ENCODE results near the gene ITFG2.

Gene ITFG2

GRCh38 chr12:2819810-2820209 lies 7.3 kb downstream of the ITFG2 start:
- no peak overlapping the region for H3K4me3 ChIP-seq (ENCODE audit: control insufficient read depth in 1 of 7, extremely low read depth in 1 of 7, insufficient read depth in 4 of 7, low read depth in 2 of 7, low read length in 6 of 7)
- ChIA-PET CTCF (no interaction called here), POLR2A (interaction anchor here (0.6 kb wide), 1 partner anchor 98 kb away, joined by 3 read pairs; no protein-coding TSS in a partner anchor)
- peaks cover 9 to 81% (median 71%) of the 10 kb centered on the region in 4 experiments for H3K36me3 ChIP-seq (ENCODE audit: control insufficient read depth in 4 of 4, insufficient read depth in 4 of 4, low read length in 3 of 4)
- H3K4me1 ChIP-seq (ENCODE audit: control extremely low read depth in 1 of 4, control insufficient read depth in 4 of 4, insufficient read depth in 4 of 4, low read length in 3 of 4) = peaks cover 0 to 3% (median 1%) of the 10 kb centered on the region in 4 experiments
- DNase-seq = no peak
- H3K27me3 ChIP-seq (replicated peaks in 2 of 5; ENCODE audit: control insufficient read depth in 4 of 5, insufficient read depth in 5 of 5, low read length in 4 of 5) = no peaks in the 10 kb centered on the region
- no peak overlapping the region for H3K27ac ChIP-seq (ENCODE audit: insufficient read depth in 1 of 2, low read depth in 1 of 2, low read length in 2 of 2, poor library complexity in 1 of 2, severe bottlenecking in 2 of 2)
- 100% methylated on average over 15 of the region's 15 CpGs for WGBS (ENCODE audit: insufficient coverage)
- H3K9me3 ChIP-seq (ENCODE audit: control extremely low read depth in 1 of 5, control insufficient read depth in 4 of 5, insufficient read depth in 2 of 5, low read depth in 1 of 5, low read length in 4 of 5) = no peaks in the 10 kb centered on the region

DNA sequence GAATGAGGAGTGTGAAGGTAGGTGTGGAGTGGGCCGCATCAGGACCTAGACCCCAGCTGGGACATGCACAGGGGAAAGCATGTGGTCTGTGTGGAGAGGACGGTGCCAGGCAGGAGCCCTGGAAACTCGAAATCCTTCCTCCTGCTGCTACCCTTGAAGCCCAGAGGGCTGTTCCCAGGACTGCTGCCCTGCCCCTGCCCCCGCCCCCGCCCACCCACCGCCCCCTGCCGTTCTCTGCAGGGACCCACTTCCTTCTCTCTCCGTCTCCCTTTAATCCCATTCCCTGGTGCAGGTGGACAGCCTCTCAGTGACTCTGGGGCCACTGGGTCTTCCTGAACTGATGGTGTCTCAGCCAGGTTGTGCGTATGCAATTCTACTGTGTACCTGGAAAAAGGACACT lies 8.0 kb downstream of the ITFG2 start:
- no peak overlapping the region for H3K27ac ChIP-seq (ENCODE audit: insufficient read depth in 1 of 2, low read depth in 1 of 2, low read length in 2 of 2, poor library complexity in 1 of 2, severe bottlenecking in 2 of 2)
- WGBS (ENCODE audit: insufficient coverage) = 93% methylated on average over 3 of the region's 9 CpGs
- ChIA-PET POLR2A (no interaction called here), CTCF (no interaction called here)
- peaks cover 9 to 84% (median 76%) of the 10 kb centered on the region in 4 experiments for H3K36me3 ChIP-seq (ENCODE audit: control insufficient read depth in 4 of 4, insufficient read depth in 4 of 4, low read length in 3 of 4)
- no peaks in the 10 kb centered on the region for H3K27me3 ChIP-seq (replicated peaks in 2 of 5; ENCODE audit: control insufficient read depth in 4 of 5, insufficient read depth in 5 of 5, low read length in 4 of 5)
- no peaks in the 10 kb centered on the region for H3K4me1 ChIP-seq (ENCODE audit: control extremely low read depth in 1 of 4, control insufficient read depth in 4 of 4, insufficient read depth in 4 of 4, low read length in 3 of 4)
- DNase-seq = no peak
- H3K9me3 ChIP-seq (ENCODE audit: control extremely low read depth in 1 of 5, control insufficient read depth in 4 of 5, insufficient read depth in 2 of 5, low read depth in 1 of 5, low read length in 4 of 5) = no peaks in the 10 kb centered on the region
- no peak overlapping the region for H3K4me3 ChIP-seq (ENCODE audit: control insufficient read depth in 1 of 7, extremely low read depth in 1 of 7, insufficient read depth in 4 of 7, low read depth in 2 of 7, low read length in 6 of 7)

DNA sequence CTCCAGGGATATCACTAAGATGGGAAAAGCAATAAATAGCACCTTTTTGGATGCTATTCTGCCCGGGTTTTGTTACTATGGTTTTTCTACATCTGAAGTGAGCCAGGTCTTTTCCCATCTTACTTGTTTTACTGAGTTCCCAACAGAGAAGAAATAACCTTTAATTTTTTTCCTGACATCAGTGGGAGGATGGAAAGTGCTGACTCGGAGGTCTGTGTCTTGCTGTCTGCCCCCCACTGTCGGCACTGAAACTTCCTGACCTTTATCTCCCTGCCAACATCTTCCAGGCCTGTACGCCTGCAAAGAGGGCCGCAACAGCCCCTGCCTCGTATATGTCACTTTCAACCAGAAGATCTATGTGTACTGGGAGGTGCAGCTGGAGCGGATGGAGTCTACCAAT lies 11.0 kb downstream of the ITFG2 start:
- H3K4me1 ChIP-seq (ENCODE audit: control extremely low read depth in 1 of 4, control insufficient read depth in 4 of 4, insufficient read depth in 4 of 4, low read length in 3 of 4) = no peaks in the 10 kb centered on the region
- no peaks in the 10 kb centered on the region for H3K27me3 ChIP-seq (replicated peaks in 2 of 5; ENCODE audit: control insufficient read depth in 4 of 5, insufficient read depth in 5 of 5, low read length in 4 of 5)
- ChIA-PET POLR2A (no interaction called here), CTCF (interaction anchor here (1.3 to 2.7 kb wide), 2 partner anchors 8 to 14 kb away, joined by 3 to 14 read pairs; no protein-coding TSS in a partner anchor)
- DNase-seq = no peak
- H3K4me3 ChIP-seq (ENCODE audit: control insufficient read depth in 1 of 7, extremely low read depth in 1 of 7, insufficient read depth in 4 of 7, low read depth in 2 of 7, low read length in 6 of 7) = no peak overlapping the region
- peaks cover 11 to 97% (median 80%) of the 10 kb centered on the region in 4 experiments for H3K36me3 ChIP-seq (ENCODE audit: control insufficient read depth in 4 of 4, insufficient read depth in 4 of 4, low read length in 3 of 4)
- 100% methylated on average over 5 of the region's 7 CpGs for WGBS (ENCODE audit: insufficient coverage)
- no peak overlapping the region for H3K27ac ChIP-seq (ENCODE audit: insufficient read depth in 1 of 2, low read depth in 1 of 2, low read length in 2 of 2, poor library complexity in 1 of 2, severe bottlenecking in 2 of 2)
- H3K9me3 ChIP-seq (ENCODE audit: control extremely low read depth in 1 of 5, control insufficient read depth in 4 of 5, insufficient read depth in 2 of 5, low read depth in 1 of 5, low read length in 4 of 5) = no peaks in the 10 kb centered on the region

GRCh38 chr12:2824541-2824940 lies 12.1 kb downstream of the ITFG2 start:
- no peak for DNase-seq
- ChIA-PET POLR2A (no interaction called here), CTCF (interaction anchor here (1.0 to 2.7 kb wide), 2 partner anchors 9 to 12 kb away, joined by 3 to 14 read pairs; partner anchors contain the start of gene ITFG2)
- H3K36me3 ChIP-seq (ENCODE audit: control insufficient read depth in 4 of 4, insufficient read depth in 4 of 4, low read length in 3 of 4) = peaks cover 11 to 97% (median 79%) of the 10 kb centered on the region in 4 experiments
- no peaks in the 10 kb centered on the region for H3K4me1 ChIP-seq (ENCODE audit: control extremely low read depth in 1 of 4, control insufficient read depth in 4 of 4, insufficient read depth in 4 of 4, low read length in 3 of 4)
- no peak overlapping the region for H3K4me3 ChIP-seq (ENCODE audit: control insufficient read depth in 1 of 7, extremely low read depth in 1 of 7, insufficient read depth in 4 of 7, low read depth in 2 of 7, low read length in 6 of 7)
- WGBS (ENCODE audit: insufficient coverage) = 100% methylated on average over 6 of the region's 6 CpGs
- no peak overlapping the region for H3K27ac ChIP-seq (ENCODE audit: insufficient read depth in 1 of 2, low read depth in 1 of 2, low read length in 2 of 2, poor library complexity in 1 of 2, severe bottlenecking in 2 of 2)
- no peaks in the 10 kb centered on the region for H3K27me3 ChIP-seq (replicated peaks in 2 of 5; ENCODE audit: control insufficient read depth in 4 of 5, insufficient read depth in 5 of 5, low read length in 4 of 5)
- H3K9me3 ChIP-seq (ENCODE audit: control extremely low read depth in 1 of 5, control insufficient read depth in 4 of 5, insufficient read depth in 2 of 5, low read depth in 1 of 5, low read length in 4 of 5) = no peaks in the 10 kb centered on the region

- no peak overlapping the region for H3K27ac ChIP-seq (ENCODE audit: insufficient read depth in 1 of 2, low read depth in 1 of 2, low read length in 2 of 2, poor library complexity in 1 of 2, severe bottlenecking in 2 of 2)
- ChIA-PET POLR2A (interaction anchor here (0.8 kb wide), 1 partner anchor 51 kb away, joined by 3 read pairs; no protein-coding TSS in a partner anchor), CTCF (interaction anchor here (1.0 to 2.7 kb wide), 2 partner anchors 9 to 13 kb away, joined by 3 to 14 read pairs; partner anchors contain the start of gene ITFG2)
- WGBS (ENCODE audit: insufficient coverage) = 94% methylated on average over 3 of the region's 4 CpGs
- H3K4me1 ChIP-seq (ENCODE audit: control extremely low read depth in 1 of 4, control insufficient read depth in 4 of 4, insufficient read depth in 4 of 4, low read length in 3 of 4) = no peaks in the 10 kb centered on the region
- no peak for DNase-seq
- H3K4me3 ChIP-seq (ENCODE audit: control insufficient read depth in 1 of 7, extremely low read depth in 1 of 7, insufficient read depth in 4 of 7, low read depth in 2 of 7, low read length in 6 of 7) = no peak overlapping the region
- H3K27me3 ChIP-seq (replicated peaks in 2 of 5; ENCODE audit: control insufficient read depth in 4 of 5, insufficient read depth in 5 of 5, low read length in 4 of 5) = no peaks in the 10 kb centered on the region
- H3K9me3 ChIP-seq (ENCODE audit: control extremely low read depth in 1 of 5, control insufficient read depth in 4 of 5, insufficient read depth in 2 of 5, low read depth in 1 of 5, low read length in 4 of 5) = no peaks in the 10 kb centered on the region
- peaks cover 11 to 93% (median 74%) of the 10 kb centered on the region in 4 experiments for H3K36me3 ChIP-seq (ENCODE audit: control insufficient read depth in 4 of 4, insufficient read depth in 4 of 4, low read length in 3 of 4)
Measured at GRCh38 chr12:2825132-2825531, 12.7 kb downstream of the ITFG2 start.

DNA sequence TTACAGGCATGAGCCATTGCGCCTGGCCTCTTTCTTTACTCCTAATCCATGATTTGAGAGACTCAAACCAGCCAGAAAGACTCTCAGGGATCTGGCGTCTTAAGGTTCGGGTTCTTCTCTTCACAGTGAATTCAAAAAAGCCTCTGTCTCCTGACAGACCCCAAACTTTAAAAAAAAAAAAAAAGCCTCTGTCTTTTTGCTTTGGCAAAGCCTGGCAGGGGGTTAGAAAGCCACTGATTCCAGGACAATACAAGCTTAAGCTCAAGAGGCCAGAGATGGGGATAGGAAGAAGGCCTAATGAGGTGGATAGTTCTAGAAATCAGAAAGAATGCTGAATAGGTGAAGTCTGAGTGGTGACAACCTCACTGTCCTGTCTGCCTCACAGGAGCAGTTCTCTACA lies 13.6 kb downstream of the ITFG2 start:
- no peak for DNase-seq
- WGBS (ENCODE audit: insufficient coverage) = 100% methylated on average over 3 of the region's 3 CpGs
- H3K36me3 ChIP-seq (ENCODE audit: control insufficient read depth in 4 of 4, insufficient read depth in 4 of 4, low read length in 3 of 4) = peaks cover 11 to 90% (median 70%) of the 10 kb centered on the region in 4 experiments
- H3K27me3 ChIP-seq (replicated peaks in 2 of 5; ENCODE audit: control insufficient read depth in 4 of 5, insufficient read depth in 5 of 5, low read length in 4 of 5) = no peaks in the 10 kb centered on the region
- no peaks in the 10 kb centered on the region for H3K4me1 ChIP-seq (ENCODE audit: control extremely low read depth in 1 of 4, control insufficient read depth in 4 of 4, insufficient read depth in 4 of 4, low read length in 3 of 4)
- ChIA-PET CTCF (interaction anchor here (2.7 kb wide), 1 partner anchor 10 kb away, joined by 14 read pairs; no protein-coding TSS in a partner anchor), POLR2A (no interaction called here)
- H3K27ac ChIP-seq (ENCODE audit: insufficient read depth in 1 of 2, low read depth in 1 of 2, low read length in 2 of 2, poor library complexity in 1 of 2, severe bottlenecking in 2 of 2) = no peak overlapping the region
- no peak overlapping the region for H3K4me3 ChIP-seq (ENCODE audit: control insufficient read depth in 1 of 7, extremely low read depth in 1 of 7, insufficient read depth in 4 of 7, low read depth in 2 of 7, low read length in 6 of 7)
- no peaks in the 10 kb centered on the region for H3K9me3 ChIP-seq (ENCODE audit: control extremely low read depth in 1 of 5, control insufficient read depth in 4 of 5, insufficient read depth in 2 of 5, low read depth in 1 of 5, low read length in 4 of 5)

DNA sequence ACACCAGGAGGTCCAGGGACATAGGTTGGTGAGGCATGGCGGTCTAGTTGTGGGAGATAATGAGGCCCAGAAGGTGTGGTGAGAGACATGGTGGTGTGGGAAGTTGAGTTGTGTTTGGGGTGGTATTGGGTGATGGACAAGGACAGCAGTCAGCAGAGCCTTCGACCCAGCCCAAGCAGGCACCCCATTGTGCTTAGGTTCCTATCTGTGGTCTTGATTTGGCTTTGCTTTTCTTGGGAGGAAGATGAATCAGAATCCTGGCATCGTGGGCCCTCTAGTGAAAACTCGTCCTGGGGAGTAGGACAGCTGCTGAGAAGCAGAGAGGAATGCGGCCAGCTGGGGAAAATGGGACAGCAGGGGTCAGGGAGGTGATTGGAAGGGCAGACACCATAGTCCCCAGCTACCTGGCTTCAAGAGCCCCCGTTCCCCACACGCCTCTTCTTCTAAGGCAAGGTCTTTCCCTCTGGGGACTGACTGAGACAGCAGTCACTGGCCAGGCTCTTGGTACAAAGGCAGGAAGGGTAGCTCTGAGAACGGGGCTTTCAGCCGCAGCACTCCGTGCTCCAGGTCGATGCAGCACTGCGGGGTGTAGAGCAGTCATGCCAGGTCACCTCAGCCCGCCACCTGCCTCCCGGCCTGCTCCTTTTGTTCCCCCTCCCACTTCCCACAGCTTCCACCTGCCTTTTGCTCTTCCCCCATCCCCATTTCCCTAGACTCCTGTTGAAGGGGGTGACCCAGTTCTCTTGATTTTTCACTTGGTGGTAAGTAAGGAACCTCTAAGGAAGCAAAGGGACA lies 14.4 kb downstream of the ITFG2 start:
- Histone ChIP-seq H3K27me3 (replicated peaks in 2 of 5; ENCODE audit: control insufficient read depth in 4 of 5, insufficient read depth in 5 of 5, low read length in 4 of 5) (no peaks in the 10 kb centered on the region), H3K27ac (ENCODE audit: insufficient read depth in 1 of 2, low read depth in 1 of 2, low read length in 2 of 2, poor library complexity in 1 of 2, severe bottlenecking in 2 of 2) (no peak overlapping the region), H3K4me1 (ENCODE audit: control extremely low read depth in 1 of 4, control insufficient read depth in 4 of 4, insufficient read depth in 4 of 4, low read length in 3 of 4) (no peaks in the 10 kb centered on the region), H3K9me3 (ENCODE audit: control extremely low read depth in 1 of 5, control insufficient read depth in 4 of 5, insufficient read depth in 2 of 5, low read depth in 1 of 5, low read length in 4 of 5) (no peaks in the 10 kb centered on the region), H3K4me3 (ENCODE audit: control insufficient read depth in 1 of 7, extremely low read depth in 1 of 7, insufficient read depth in 4 of 7, low read depth in 2 of 7, low read length in 6 of 7) (no peak overlapping the region), H3K36me3 (ENCODE audit: control insufficient read depth in 4 of 4, insufficient read depth in 4 of 4, low read length in 3 of 4) (peaks cover 13 to 81% (median 61%) of the 10 kb centered on the region in 4 experiments)
- POLR2A ChIA-PET = interaction anchor here (1.0 kb wide), 1 partner anchor 31 kb away, joined by 3 read pairs; no protein-coding TSS in a partner anchor
- no peak for DNase-seq
- CTCF ChIA-PET = interaction anchor here (1.2 kb wide), 1 partner anchor 23 kb away, joined by 3 read pairs; no protein-coding TSS in a partner anchor
- WGBS (ENCODE audit: insufficient coverage) = 96% methylated on average over 11 of the region's 14 CpGs

All from common myeloid progenitor, CD34-positive (primary cell).